COR-L47 (cell line): ENCODE measurements around the gene PXDN.
A peak's percentile ranks its signal among the peaks of the same experiment; 100 is the strongest.
"Not testable (repeated sequence)": the region's sequence is repeated elsewhere in the genome, so short reads cannot be mapped to it uniquely, and the experiment has no call there.

ENCODE experiments used
- DNase-seq: peaks from one replicate; lab custom pipeline; 2025; lab: John Stamatoyannopoulos, UW

Gene PXDN

DNA sequence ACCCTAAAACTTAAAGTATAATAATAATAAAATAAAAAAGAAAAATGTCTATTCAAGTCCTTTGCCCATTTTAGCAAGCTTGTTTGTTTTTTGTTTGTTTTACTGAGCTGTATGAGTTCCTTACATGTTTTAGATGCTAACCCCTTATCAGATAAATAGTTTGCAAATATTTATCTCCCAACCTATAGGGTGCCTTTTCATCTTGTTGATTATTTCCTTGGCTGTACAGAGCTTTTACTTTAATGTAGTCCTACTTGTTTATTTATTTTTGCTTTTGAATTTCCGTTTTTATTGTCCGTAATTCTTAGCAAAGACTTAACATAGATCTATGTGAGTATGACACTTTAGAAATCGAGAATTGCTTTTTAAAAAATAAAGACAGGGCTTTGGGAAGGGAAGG lies 17.8 kb downstream of the PXDN start:
- DNase-seq = no peak

DNA sequence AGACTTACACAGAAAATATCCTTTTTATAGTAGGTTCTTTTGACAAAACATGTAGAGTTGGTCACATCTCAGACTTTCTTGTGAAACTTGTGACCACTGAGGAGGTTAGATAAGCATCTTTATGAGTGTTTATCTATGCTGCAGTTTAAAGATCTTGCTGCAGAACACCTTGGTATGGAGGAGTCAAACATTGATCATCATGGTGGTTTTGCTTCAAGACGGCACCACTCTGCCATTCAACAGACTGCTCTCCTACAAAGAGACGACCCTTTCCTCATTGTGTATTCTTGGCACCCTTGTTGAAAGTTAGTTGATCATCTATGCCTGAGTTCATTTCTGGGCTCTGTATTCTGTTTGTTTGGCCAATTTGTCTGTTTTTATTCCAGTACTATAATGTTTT lies 20.0 kb downstream of the PXDN start:
- DNase-seq = not testable (repeated sequence)

DNA sequence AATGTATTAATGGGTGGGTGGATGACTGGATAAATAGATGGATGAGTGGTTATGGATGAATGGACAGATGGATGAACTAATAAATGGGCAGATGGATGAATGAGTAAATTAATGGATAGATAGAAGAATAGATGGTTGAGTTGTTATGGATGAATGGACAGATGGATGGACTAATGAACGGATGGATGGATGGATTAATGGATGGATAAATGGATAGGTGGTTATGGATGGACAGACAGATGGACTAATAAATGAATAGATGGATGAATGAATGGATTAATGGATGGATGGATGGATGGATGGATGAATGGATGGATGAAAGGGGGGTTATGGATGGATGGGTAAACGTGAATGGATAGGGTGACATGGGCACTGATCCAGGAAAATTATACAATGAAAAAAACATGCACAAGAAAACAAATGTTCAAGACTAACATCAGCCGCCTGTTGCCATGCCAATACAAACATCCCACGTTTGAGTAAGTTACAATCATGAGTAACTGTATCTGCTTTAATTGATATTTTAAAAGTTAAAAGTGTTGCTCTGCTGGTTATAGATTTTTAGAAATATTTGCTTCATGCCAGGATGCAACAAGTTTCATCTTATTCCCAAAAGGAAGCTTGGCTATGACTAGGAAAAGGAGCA lies 20.8 kb downstream of the PXDN start:
- no peak for DNase-seq

DNA sequence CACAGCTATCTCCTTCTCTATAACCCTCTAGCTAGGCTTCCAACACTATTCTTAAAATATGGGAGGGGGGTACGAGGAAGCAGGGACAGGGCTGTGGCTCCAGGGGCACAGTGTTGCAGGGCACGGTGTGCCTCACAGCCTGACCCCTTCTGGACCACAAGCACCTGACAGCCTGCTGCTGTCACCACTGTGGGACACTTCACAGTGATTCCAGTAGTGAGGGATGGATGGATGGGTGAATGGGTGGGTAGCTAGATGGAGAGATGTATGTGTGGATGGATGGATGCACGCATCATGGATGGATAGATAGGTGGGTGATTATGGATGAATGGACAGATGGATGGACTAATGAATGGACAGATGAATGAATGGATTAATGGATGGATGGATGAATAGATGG lies 21.6 kb downstream of the PXDN start:
- no peak for DNase-seq

DNA sequence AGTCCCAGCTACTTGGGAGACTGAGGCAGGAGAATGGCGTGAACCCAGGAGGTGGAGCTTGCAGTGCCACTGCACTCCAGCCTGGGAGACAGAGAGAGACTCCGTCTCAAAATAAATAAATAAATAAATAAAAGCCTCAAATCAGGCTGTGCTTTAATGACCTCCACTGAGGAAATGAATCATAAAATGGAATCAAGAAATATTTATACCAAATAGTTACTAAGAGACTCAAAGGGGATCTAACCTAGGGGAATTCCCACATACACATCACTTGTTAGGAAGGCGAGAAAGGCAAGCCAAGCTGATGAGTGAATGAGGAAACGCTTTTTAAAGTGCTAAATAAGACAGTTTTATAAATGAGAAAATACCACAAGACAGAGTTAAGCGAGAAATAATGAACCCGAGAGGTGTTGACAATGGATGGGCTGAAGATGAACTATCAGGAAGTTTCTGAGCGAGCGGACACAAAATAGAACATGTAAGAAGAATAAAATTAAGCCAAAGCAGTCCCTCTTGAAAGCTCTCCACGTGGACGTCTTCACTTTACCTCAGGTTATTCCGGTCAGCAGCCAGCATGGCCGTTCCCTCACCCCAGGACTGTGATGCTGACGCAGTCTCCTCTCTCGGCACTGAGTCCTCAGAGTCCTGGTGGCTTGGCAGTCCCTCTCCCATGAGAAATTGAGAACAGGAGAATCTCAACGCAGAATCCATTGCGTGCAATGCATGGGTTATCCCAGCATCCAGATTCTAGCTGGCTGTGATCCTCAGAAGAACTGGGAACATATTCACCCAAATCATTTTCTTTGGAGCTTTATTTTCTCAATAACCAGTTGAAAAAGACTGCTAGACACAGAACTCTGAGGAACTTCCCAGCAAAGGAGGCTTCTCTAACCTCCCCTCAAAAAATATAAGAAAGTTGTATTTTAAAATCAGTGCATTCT lies 22.3 kb downstream of the PXDN start:
- DNase-seq = no peak

DNA sequence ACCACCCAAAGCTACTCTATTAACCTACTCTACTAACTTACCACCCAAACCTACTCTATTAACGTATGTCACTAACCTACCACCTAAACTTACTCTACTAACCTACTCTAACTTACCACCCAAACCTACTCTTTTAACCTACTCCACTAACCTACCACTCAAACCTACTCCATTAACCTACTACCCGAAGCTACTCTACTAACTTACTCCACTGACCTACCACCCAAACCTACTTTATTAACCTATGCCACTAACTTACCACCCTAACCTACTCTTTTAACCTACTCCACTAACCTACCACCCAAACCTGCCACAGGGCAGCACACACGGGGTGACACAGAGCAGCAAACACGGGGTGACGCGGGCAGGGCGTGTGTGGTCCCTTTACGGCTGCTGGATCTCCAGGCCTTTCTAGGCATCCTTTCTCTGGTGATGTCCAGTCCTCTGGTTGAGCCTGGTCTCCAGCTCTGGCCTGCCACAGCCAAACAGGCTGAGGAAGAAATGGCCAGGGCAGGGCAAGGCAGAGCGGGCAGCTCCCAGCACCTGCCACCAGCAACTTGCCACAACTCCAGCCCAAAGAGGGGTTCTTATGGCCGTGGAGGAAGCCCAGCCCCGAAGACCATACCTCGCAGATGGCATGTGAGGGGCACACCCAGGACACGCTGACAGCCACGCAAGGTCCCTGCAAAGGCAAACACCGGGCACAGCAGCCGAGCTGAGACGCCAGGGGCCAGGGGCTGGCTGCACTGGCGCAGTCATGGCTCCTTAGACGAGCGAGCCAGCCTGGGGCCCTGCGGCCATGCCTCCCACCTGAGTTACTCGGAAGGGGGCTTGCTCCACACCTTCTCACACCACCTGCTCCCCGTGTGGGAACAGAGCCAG lies 25.7 kb downstream of the PXDN start:
- no peak for DNase-seq

DNA sequence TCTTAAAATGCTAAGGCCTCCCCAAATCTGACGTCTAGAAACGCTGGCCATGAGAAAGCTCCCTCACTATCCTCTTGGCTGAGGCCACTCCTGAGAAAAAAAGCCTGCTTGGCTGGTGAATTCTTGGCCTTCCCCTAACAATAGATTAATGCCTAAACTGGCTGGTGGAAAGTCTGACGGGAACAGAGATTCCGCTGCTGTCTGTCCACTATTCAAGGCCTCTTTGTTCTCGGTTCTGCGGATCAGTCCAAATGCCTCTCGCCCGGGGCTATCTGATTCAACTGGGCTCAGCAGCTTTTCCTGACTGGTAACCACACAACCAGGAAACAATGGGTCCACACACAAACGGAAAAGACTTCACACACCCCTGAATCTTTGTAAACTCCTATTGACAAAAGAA lies 27.2 kb downstream of the PXDN start:
- DNase-seq = no peak

DNA sequence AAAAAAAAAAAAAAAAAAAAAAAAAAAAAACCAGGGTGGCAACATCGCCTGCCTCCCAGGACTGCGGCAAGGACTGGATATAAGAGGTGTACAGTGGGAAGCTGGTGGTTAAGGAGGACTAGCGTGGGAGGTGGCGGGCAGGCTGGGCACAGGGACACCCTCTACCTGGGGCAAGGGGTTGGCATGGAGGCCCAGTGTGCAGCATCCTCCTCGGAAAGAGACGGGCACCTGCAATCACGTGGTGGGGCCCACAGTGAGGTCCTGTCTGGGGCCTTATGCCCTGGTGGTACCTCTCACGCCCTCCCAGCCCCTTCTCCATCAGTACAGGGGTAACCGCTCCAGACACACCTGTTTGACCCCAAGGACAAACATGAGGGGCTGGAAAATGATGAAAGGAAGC lies 27.9 kb downstream of the PXDN start:
- DNase-seq = no peak

DNA sequence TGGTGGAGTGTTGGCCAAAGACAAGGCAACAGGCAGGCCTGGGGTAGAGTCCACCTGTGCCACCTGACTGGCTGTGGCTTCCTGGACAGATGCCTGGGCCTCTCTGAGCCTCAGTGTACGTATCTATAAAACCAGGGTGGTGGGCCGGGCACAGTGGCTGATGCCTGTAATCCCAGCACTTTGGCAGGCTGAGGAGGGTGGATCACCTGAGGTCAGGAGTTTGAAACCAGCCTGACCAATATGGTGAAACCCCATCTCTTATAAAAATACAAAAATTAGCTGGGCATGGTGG lies 28.4 kb downstream of the PXDN start:
- DNase-seq = peak; percentile 10

DNA sequence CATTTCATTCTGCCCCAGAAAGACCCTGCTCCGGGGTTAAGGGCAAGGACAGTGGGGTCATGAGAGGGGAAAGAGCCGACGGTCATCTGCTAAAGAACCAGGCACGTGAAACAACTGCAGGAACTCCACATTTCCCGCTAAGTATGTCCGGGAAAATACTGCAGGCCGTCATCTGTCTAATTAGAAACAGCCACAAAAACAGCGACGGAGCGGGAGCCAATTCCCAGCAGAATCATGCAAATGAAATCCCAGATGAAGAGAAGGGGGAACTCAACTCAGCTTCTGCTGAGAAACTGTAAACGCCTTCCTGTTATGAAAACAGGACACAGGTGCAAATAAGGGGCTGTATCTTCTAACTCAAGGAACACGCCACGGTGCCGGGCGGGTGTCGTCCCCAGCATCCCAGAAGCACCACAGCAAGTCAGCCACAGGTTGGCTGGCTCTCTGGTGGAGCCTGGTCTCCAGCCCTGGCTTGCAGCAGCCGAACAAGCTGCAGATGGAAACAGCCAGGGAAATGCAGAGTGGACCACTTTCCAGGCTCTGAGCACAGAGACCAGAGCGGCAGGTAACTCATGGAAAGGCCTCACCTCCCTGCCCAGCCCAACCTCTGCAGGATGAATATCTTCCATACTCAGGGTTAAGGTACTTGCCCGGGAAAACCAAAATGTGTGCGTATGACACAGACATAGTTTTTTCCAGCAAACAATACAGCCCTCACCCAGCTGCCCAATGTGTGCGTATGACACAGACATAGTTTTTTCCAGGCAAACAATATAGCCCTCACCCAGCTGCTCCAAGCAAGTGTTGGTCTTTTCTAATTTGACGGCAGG lies 28.9 kb downstream of the PXDN start:
- no peak for DNase-seq

DNA sequence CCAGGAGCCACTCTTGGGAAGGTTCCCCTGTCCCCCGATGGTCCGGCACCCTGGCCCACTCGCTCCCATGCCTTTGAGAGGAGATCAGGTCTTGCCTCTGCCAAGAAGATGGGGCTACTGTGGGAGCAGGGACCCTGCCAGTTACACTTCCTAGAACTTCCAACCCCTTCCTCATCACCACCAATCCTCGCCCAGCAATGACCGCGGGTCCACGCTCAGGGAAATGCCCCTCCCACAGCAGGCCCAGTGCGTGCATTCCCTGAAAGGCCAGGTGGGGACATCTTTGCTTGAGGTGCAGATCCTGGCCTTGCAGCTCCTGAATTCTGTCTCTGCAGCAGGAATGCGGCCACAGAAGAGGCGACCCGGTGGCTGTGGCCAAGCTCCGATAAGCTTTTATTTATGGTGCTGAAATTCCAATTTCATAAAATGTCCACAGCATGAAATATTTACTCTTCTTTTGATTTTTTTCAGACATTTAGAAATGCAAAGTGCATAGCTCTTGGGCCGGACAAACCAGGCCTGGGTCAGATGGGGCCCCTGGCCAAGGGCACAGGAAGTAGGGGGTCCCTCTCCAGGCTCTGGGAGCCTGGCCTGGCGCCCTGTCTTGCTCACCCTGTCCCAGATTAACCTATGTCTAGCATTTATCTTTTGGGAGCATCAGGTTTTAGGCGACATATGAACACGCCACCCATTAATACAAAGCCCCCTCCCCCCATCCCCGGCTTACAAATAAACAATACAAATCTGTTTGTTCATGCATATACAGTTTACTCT lies 29.8 kb downstream of the PXDN start:
- DNase-seq = no peak

DNA sequence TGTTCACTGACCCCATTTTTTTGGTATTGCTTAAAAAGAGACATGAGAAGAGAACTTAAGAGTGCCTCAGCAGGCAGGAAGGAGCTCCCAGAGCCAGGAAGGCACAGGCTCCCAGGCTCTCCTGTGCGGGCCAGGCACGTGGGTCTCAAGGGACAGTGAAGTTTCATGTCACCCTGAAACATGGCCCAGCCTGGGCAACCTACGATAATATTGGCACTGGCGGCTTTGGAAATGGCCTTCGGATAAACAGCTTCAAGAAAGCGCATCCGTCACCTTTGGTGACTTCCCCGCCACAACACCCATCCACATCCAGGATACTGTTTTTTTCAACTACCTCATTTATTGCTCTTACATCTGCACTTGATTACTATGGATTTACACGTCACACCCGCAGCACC lies 30.5 kb downstream of the PXDN start:
- no peak for DNase-seq

DNA sequence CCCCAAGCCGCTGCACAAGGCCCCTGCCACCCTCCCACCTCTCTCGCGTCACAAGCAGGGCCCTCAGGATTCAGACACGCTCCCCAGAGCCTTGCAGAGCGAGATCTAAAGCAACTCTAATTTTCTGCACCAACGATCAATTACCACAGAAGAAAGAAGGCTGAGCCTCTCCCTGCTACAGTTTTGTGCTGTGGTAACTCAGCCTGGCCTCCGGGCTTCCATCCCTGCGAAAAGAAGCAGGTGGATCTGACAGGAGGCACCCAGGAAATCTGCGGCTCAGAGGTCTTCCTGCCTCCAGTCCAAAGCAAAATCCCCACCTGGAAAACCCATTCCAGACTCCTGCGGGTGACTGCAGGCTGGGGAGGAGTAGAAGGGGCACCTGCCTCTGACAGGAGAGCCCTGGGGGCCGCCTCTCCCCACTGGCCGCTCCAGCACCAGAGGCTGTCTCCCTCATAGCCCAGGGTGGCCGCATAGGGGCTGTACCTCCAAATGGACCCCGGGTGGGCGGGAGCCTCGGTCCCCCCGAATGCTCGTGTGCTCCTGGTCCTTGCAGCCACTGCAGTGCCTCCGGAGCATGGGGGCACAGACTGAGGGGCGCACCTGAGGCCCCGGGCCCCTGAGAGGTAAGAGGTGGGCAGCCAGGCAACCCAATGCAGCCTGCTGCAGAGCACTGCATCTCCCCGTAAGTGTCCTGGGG lies 31.0 kb downstream of the PXDN start:
- DNase-seq = no peak

DNA sequence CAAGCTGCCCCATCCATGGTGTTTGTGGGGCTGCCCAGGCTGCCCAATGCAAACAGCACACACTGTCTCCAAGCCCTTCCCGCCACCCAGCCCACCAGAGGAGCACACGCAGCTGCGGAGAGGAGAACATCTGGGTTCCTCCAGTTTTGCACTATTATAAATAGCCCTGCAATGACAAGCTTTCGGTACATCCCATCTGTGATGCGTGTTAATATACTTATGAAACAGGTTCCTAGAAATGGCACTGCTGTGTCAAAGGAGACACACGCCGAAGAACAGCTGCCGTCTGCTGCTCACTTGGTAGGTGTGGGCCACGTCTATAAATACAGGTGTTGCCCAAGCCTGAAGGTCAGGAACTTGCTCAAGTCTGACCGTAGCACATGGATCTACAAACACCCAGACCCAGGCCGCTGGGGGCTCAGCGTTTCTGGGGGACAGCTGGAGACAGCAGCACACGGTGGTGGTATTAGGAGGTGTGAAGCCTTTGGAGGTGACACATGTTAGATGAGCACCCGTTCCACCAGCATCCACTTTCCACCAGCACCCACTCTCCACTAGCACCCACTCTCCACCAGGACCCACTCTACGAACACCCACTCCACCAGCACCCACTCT lies 34.3 kb downstream of the PXDN start:
- DNase-seq = no peak

DNA sequence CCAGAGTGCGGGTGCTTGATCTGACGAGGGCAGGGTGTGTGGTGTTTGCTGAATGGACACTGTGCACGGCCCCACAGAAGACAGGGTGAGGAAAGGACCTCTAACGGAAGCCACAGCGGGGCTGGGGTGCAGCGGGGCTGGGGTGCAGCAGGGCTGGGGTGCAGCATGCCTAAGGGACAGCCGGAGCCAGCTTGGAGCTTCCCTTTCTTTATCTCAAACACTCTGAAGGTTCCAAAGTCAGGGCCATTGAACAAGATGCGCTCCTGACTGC lies 35.0 kb downstream of the PXDN start:
- no peak for DNase-seq

DNA sequence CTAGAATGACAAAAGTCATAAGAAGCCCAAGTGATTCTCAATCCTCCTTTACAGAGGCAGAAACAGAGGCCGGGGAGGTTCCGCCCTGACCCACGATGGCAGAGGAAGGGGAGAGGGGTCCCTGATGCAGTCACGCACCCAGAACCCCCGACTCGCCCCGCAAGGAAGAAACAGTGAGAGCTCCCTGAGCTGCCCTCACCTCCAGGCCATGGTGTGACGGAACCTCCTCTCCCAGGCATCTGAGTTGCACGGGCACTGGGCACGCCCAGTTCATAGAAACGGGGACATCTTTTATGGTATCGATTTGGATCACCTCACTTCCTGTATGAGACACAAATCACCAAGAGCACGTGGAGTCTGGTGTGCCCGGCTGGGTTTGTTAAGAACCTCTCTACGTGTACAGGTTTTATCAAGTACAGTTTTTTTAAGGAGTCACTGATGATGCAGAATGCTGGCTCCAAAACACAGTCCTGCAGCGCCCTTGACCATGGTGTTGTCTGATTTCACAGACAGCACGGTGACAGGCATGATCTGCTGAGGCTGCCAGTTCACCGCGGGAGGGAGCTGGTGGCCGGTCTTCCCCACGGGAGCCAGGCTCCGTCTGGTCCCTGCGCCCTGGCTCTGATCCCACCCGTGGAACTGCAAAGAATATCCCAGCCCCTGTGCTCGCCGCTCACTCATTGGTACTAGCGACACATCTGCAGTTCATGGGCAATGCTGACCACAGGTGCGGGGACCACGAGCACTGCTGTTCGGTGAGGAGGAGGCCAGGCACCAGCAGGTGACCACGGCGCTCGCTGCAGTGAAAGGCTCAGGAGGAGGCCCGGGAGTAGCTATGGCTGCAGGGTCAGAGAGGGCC lies 35.6 kb downstream of the PXDN start:
- DNase-seq = peak; percentile 34

DNA sequence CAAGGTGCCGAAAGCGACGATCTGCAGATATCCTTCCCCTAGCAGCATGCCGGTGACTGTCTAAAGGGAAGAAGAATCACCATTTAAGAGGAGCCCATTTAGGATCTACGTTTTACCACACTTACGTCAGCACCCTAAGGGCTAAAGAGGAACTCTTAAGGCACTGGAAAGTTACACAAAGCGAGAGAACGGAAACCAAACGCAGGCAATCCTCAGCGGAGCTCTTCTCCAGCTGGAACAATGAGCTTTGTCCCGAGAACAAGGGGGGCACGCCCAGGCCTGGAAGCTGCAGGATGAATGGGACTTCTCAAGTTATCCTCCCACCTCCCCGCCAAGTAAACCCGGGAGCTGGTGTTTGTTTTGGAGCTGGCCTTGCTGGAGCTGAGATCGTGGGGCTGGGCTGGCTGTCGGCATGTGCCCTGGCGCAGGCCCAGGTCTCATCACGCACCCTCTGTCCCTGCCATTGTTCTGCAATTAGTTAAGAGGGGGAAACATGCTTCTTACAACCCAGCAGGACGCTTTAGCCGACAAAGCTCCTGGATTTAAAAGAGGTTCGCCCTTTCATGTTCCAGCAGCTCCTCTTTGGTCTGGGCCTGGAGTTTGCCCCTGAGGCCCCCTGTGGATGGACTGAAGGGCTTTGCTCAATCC lies 36.4 kb downstream of the PXDN start:
- peak; percentile 83 for DNase-seq

DNA sequence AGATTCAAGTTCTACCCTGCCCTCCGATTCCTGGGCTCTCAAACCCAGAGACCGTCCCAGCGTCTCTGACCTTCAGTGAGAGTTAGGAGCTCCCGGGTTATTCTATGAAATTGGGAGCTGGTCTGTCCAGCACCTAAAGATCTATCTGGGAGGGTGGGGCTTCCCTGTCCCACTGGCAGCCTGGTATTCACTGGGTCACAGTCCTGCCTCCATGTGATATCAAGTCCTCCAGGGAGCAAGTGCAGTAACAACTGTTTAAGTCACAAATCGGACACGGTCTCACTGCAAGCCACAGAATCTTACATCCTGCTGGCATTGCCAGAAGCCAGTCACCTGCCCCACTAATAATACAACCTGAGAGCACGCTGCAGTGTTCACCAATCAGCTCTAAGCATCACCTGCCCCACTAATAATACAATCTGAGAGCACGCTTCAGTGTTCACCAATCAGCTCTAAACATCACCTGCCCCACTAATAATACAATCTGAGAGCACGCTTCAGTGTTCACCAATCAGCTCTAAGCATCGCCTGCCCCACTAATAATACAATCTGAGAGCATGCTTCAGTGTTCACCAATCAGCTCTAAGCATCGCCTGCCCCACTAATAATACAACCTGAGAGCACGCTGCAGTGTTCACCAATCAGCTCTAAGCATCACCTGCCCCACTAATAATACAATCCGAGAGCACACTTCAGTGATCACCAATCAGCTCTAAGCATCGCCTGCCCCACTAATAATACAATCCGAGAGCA lies 38.0 kb downstream of the PXDN start:
- DNase-seq = peak; percentile 61
